Stimulated activated CD8-positive, alpha-beta memory T cell treated with anti-CD3 and anti-CD28 coated beads, Interleukin-12 subunit alpha, Interleukin-12 subunit beta, amount 100 ng/mL, for 1 hour (primary cell): ENCODE data around the gene PCDHB3.
"Not testable (repeated sequence)": the region's sequence is repeated elsewhere in the genome, so short reads cannot be mapped to it uniquely, and the experiment has no call there.

Source experiments
- DNase-seq: peaks from one replicate; pipeline ENCODE4 v3.0.0-alpha.2; 2020; ENCODE audit warnings: low read depth

The PCDHB3 gene

GRCh38 chr5:141100243-141100805 lies at the start of gene PCDHB3:
Gene PCDHB3 (plus strand): TSS chr5:141100473. CDS start chr5:141100650, 177 bp downstream.
- DNase-seq, result no peak

GRCh38 chr5:141050622-141051520 lies 49.4 kb upstream of the PCDHB3 start, which contains the start of gene PCDHB1:
Gene PCDHB1 (plus strand): TSS chr5:141051374. CDS start chr5:141051471, 97 bp downstream.
- no peak for DNase-seq

- DNase-seq, result no peak
These were observed 48.8 kb upstream of the PCDHB3 start for GRCh38 chr5:141051521-141051866.

DNA sequence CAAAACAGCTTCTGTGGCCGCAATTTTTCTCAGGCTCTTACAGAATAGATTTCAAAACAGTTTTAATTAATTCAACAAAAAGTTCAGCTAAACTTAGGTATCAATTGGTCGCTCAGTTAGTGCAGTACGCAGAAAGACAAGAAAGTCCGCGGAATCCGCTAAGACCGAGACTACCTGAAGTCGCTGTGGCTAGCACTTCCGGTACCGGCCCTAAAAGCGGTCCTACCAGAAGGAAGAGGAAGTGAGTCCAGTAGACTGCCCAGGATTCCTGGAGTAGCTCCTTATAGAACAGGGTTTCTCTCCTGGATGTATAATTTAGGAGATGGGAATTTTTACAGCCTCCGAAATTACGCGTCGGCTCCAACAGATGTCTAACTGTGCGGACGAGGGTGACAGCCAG lies 22.4 kb upstream of the PCDHB3 start:
- DNase-seq, result no peak

DNA sequence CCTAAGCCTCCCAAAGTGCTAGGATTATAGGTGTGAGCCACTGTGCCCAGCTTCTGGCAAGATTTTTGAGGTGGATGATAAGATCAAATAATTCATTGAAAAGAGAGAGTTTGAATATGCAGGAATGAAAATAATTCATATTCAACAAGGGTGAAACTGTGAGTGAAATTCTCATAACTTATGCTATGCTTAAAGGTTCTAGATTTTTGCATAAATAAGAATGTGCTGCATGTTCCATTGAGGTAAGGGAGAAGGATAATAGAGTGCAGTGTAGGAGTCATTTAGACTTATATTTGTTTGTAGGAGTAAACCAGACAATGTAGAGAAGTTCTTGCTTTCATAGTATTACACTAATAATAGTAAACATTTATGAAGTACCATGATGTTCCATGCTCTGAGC lies 18.0 kb upstream of the PCDHB3 start:
- DNase-seq, result no peak

GRCh38 chr5:141084487-141084989 lies 15.7 kb upstream of the PCDHB3 start:
- DNase-seq, result no peak

- DNase-seq, result no peak
These were observed 5.6 kb upstream of the PCDHB3 start, which contains the start of gene PCDHB2 for GRCh38 chr5:141094481-141095262. Gene PCDHB2 (plus strand): TSS chr5:141094615. CDS start chr5:141094791, 176 bp downstream.

DNA sequence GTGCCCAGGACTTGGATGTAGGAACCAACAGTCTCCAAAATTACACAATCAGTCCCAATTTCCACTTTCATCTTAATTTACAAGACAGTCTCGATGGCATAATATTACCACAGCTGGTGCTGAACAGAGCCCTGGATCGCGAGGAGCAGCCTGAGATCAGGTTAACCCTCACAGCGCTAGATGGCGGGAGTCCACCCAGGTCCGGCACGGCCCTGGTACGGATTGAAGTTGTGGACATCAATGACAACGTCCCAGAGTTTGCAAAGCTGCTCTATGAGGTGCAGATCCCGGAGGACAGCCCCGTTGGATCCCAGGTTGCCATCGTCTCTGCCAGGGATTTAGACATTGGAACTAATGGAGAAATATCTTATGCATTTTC lies 5.0 kb upstream of the PCDHB3 start:
- no peak for DNase-seq

DNA sequence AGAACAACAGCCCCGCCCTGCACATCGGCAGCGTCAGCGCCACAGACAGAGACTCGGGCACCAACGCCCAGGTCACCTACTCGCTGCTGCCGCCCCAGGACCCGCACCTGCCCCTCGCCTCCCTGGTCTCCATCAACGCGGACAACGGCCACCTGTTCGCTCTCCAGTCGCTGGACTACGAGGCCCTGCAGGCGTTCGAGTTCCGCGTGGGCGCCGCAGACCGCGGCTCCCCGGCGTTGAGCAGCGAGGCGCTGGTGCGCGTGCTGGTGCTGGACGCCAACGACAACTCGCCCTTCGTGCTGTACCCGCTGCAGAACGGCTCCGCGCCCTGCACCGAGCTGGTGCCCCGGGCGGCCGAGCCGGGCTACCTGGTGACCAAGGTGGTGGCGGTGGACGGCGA lies 4.1 kb upstream of the PCDHB3 start:
- DNase-seq, result not testable (repeated sequence)

DNA sequence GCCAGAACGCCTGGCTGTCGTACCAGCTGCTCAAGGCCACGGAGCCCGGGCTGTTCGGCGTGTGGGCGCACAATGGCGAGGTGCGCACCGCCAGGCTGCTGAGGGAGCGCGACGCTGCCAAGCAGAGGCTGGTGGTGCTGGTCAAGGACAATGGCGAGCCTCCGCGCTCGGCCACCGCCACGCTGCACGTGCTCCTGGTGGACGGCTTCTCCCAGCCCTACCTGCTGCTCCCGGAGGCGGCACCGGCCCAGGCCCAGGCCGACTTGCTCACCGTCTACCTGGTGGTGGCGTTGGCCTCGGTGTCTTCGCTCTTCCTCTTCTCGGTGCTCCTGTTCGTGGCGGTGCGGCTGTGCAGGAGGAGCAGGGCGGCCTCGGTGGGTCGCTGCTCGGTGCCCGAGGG lies 3.7 kb upstream of the PCDHB3 start:
- DNase-seq, result not testable (repeated sequence)

GRCh38 chr5:141101059-141101458 lies 786 bp downstream of the PCDHB3 start:
- no peak for DNase-seq

DNA sequence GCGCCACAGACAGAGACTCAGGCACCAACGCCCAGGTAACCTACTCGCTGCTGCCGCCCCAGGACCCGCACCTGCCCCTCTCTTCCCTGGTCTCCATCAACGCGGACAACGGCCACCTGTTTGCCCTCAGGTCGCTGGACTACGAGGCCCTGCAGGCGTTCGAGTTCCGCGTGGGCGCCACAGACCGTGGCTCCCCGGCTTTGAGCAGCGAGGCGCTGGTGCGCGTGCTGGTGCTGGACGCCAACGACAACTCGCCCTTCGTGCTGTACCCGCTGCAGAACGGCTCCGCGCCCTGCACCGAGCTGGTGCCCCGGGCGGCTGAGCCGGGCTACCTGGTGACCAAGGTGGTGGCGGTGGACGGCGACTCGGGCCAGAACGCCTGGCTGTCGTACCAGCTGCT lies 1.8 kb downstream of the PCDHB3 start:
- DNase-seq, result not testable (repeated sequence)

DNA sequence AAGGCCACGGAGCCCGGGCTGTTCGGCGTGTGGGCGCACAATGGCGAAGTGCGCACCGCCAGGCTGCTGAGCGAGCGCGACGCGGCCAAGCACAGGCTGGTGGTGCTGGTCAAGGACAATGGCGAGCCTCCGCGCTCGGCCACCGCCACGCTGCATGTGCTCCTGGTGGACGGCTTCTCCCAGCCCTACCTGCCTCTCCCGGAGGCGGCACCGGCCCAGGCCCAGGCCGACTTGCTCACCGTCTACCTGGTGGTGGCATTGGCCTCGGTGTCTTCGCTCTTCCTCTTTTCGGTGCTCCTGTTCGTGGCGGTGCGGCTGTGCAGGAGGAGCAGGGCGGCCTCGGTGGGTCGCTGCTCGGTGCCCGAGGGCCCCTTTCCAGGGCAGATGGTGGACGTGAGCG lies 2.2 kb downstream of the PCDHB3 start:
- not testable (repeated sequence) for DNase-seq

GRCh38 chr5:141105350-141105749 lies 5.1 kb downstream of the PCDHB3 start:
- no peak for DNase-seq

DNA sequence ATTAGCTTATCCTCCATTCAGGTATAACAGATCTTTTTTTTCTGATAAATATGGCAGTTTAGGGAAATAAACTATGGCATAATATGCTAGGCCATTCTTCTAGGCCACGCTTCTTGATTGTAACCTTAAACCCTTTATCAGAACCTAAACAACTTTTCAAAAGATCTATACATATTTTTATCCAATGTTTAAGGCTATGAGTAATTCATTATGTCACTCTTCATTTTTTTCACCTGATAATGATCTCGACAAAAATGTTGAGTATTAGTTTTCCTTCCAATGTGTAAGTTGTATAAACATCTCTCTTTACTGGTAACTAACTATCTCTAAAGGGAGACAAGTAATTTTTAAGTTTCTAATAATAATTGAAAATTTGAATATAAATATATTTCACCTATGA lies 19.0 kb downstream of the PCDHB3 start:
- no peak for DNase-seq

DNA sequence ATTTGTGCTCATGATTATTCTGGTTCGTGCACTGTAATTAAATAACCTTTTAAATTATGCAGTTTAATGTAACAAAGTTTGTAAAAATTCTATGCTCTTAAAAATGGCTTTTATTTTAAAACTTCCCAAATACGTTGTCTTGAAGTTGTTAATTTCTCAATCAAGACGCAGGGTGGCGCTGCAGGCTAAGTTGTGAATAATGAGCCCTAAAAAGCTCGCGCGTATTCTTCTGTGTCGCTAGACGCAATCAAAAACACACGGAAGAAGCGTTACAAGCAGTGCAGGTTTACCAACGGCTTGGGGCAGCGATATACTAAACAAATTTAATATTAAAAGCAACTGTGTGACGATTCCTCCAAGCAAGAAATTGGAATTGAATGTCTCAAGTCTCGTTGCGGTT lies 21.3 kb downstream of the PCDHB3 start, which contains the start of gene PCDHB4:
TSS of gene PCDHB4 (plus strand) at position 256 of the 400 bp plus-strand sequence. CDS start 181 bp downstream, outside the sequence.
- DNase-seq, result no peak

DNA sequence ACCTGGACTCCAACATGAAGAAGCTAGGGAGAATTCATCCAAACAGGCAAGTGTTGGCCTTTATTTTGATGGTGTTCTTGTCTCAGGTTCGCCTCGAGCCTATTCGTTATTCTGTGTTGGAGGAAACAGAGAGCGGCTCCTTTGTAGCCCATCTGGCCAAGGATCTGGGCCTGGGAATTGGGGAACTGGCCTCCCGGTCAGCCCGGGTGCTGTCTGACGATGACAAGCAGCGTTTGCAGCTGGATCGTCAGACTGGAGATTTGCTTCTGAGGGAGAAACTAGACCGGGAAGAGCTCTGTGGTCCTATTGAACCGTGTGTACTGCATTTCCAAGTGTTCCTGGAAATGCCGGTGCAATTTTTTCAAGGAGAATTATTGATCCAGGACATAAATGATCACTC lies 21.7 kb downstream of the PCDHB3 start:
- DNase-seq, result no peak

GRCh38 chr5:141123396-141124135 lies 23.3 kb downstream of the PCDHB3 start:
- DNase-seq, result not testable (repeated sequence)

DNA sequence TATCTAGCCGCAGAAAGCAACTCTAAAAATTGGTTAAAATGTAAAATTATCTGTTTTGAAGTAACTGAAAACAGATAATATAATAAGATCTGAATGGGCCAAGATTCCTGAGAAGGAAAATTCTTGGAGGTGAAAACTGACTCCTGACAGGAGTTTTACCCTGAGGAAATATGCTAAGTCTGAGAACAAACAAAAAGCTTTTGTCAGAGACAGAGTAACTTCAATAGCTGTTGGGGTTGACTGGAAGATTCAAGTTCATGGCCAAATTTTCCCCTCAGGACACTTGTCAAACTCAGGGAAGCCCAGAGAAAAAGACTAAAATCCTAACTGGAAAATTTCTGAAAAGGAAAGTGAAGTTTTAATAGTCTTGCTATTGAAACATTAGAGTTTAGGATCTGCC lies 27.0 kb downstream of the PCDHB3 start:
- DNase-seq, result no peak

GRCh38 chr5:141135030-141135717 lies 34.9 kb downstream of the PCDHB3 start, which contains the start of gene PCDHB5:
Gene PCDHB5 (plus strand): TSS chr5:141135206. CDS start chr5:141135435, 229 bp downstream.
- DNase-seq, result no peak
